Measurements from ENCODE around the gene GAS2L2. TPM values are rescaled to one million over a fixed set of nuclear protein-coding genes. Genes with fewer than 3 reads are reported as not detected.

The GAS2L2 gene
- total and polyA plus RNA-seq, 2 of the 8 experiments (the other 6 are each of a cell fraction or from before 2014, with no cell fraction given) = 0.09 to 0.13 TPM

DNA sequence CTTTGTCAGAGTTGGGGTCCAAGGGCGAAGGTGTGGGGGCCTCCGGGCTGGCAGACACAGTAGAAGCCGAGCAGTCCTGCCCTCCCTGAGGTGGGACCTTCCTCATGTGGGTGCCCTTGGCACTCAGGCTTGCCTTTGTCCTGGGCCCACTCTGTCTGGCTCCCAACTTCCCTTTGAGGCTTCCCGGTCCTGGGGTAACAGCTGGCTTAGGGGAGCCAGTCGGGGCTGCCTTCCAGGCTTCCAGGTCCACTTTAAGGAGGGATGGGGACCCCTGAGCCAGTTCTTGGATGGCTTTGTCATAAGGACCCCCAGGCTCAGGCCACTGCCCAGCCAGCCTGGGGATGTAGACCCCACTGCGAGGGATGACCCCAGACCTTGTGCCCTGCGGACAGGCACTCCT is 7.8 kb downstream of the GAS2L2 start (continued):
- TF ChIP-seq, protein P1, sequence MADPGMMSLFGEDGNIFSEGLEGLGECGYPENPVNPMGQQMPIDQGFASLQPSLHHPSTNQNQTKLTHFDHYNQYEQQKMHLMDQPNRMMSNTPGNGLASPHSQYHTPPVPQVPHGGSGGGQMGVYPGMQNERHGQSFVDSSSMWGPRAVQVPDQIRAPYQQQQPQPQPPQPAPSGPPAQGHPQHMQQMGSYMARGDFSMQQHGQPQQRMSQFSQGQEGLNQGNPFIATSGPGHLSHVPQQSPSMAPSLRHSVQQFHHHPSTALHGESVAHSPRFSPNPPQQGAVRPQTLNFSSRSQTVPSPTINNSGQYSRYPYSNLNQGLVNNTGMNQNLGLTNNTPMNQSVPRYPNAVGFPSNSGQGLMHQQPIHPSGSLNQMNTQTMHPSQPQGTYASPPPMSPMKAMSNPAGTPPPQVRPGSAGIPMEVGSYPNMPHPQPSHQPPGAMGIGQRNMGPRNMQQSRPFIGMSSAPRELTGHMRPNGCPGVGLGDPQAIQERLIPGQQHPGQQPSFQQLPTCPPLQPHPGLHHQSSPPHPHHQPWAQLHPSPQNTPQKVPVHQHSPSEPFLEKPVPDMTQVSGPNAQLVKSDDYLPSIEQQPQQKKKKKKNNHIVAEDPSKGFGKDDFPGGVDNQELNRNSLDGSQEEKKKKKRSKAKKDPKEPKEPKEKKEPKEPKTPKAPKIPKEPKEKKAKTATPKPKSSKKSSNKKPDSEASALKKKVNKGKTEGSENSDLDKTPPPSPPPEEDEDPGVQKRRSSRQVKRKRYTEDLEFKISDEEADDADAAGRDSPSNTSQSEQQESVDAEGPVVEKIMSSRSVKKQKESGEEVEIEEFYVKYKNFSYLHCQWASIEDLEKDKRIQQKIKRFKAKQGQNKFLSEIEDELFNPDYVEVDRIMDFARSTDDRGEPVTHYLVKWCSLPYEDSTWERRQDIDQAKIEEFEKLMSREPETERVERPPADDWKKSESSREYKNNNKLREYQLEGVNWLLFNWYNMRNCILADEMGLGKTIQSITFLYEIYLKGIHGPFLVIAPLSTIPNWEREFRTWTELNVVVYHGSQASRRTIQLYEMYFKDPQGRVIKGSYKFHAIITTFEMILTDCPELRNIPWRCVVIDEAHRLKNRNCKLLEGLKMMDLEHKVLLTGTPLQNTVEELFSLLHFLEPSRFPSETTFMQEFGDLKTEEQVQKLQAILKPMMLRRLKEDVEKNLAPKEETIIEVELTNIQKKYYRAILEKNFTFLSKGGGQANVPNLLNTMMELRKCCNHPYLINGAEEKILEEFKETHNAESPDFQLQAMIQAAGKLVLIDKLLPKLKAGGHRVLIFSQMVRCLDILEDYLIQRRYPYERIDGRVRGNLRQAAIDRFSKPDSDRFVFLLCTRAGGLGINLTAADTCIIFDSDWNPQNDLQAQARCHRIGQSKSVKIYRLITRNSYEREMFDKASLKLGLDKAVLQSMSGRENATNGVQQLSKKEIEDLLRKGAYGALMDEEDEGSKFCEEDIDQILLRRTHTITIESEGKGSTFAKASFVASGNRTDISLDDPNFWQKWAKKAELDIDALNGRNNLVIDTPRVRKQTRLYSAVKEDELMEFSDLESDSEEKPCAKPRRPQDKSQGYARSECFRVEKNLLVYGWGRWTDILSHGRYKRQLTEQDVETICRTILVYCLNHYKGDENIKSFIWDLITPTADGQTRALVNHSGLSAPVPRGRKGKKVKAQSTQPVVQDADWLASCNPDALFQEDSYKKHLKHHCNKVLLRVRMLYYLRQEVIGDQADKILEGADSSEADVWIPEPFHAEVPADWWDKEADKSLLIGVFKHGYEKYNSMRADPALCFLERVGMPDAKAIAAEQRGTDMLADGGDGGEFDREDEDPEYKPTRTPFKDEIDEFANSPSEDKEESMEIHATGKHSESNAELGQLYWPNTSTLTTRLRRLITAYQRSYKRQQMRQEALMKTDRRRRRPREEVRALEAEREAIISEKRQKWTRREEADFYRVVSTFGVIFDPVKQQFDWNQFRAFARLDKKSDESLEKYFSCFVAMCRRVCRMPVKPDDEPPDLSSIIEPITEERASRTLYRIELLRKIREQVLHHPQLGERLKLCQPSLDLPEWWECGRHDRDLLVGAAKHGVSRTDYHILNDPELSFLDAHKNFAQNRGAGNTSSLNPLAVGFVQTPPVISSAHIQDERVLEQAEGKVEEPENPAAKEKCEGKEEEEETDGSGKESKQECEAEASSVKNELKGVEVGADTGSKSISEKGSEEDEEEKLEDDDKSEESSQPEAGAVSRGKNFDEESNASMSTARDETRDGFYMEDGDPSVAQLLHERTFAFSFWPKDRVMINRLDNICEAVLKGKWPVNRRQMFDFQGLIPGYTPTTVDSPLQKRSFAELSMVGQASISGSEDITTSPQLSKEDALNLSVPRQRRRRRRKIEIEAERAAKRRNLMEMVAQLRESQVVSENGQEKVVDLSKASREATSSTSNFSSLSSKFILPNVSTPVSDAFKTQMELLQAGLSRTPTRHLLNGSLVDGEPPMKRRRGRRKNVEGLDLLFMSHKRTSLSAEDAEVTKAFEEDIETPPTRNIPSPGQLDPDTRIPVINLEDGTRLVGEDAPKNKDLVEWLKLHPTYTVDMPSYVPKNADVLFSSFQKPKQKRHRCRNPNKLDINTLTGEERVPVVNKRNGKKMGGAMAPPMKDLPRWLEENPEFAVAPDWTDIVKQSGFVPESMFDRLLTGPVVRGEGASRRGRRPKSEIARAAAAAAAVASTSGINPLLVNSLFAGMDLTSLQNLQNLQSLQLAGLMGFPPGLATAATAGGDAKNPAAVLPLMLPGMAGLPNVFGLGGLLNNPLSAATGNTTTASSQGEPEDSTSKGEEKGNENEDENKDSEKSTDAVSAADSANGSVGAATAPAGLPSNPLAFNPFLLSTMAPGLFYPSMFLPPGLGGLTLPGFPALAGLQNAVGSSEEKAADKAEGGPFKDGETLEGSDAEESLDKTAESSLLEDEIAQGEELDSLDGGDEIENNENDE (IDR thresholded peaks at IDR 0.05; ENCODE audit: insufficient replicate concordance, low read length) = no peak
- TF ChIP-seq SP1 (IDR thresholded peaks at IDR 0.05; ENCODE audit: low read depth, low read length) (no peak), RAD21 (IDR thresholded peaks at IDR 0.05 in 1 of 2, conservative IDR thresholded peaks at IDR 0.05 in 1 of 2; ENCODE audit: low read depth in 2 of 2, low read length in 2 of 2) (no peak), TCF12 (IDR thresholded peaks at IDR 0.05; ENCODE audit: low read depth, low read length) (no peak), JUND (IDR thresholded peaks at IDR 0.05; ENCODE audit: low read length) (no peak), CTBP2 (IDR thresholded peaks at IDR 0.05; ENCODE audit: borderline replicate concordance, insufficient read depth, insufficient read length, low read length) (no peak), POU5F1 (IDR thresholded peaks at IDR 0.05; ENCODE audit: low read depth, low read length) (no peak), POLR2AphosphoS5 (IDR thresholded peaks at IDR 0.05; ENCODE audit: low read depth, low read length) (no peak), EP300 (IDR thresholded peaks at IDR 0.05; ENCODE audit: borderline replicate concordance in 1 of 2, low read depth in 2 of 2, low read length in 2 of 2) (no peak), TBP (IDR thresholded peaks at IDR 0.05; ENCODE audit: low read depth, low read length) (no peak)
